ENCODE measurements around the gene ABCC4. TPM values are rescaled to one million over a fixed set of nuclear protein-coding genes. Genes with fewer than 3 reads are reported as not detected.

ABCC4 gene
- total and polyA plus RNA-seq, 2 of the 13 experiments (the other 11 are each of a cell fraction or from before 2014, with no cell fraction given), result 4.2 to 11.3 TPM

DNA sequence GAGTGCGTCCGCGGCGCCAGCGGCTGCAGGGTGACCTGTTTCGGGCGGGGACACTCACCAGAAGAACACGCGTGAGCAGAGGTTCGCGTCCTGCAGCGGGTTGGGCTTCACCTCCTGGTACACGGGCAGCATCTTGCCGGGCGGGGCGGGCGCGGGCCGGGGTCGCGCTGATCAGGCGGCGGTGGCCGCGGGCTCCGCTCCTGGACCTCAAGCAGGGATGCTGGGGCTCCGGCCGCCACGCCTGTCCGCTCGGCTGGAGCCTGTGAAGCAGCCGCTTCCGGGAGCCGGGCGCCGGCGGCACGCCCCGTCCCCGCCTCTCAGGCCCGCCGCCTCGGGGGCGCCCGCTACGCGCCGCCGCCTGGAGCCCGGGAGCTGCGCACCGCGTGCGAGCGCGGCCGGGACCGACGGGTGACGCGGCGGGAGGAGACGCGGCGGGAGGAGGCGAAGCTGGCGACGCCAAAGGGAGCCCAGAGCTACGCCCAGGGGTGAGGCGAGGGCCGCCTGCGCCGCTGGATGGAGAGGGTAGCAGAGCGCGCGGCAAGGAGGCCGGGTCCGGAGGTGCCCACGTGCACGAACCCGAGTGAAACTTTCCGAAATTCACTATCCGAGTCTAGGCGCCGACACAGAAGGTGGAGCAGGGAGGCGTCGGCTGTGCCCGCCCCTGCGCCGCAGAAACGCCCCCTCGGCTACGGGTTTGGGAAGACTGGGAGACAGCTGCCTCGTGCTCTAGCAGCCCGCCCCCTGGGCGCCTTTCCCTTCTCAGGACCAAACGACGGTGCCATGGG is at the start of gene ABCC4 (continued):
- TF ChIP-seq, protein P1, sequence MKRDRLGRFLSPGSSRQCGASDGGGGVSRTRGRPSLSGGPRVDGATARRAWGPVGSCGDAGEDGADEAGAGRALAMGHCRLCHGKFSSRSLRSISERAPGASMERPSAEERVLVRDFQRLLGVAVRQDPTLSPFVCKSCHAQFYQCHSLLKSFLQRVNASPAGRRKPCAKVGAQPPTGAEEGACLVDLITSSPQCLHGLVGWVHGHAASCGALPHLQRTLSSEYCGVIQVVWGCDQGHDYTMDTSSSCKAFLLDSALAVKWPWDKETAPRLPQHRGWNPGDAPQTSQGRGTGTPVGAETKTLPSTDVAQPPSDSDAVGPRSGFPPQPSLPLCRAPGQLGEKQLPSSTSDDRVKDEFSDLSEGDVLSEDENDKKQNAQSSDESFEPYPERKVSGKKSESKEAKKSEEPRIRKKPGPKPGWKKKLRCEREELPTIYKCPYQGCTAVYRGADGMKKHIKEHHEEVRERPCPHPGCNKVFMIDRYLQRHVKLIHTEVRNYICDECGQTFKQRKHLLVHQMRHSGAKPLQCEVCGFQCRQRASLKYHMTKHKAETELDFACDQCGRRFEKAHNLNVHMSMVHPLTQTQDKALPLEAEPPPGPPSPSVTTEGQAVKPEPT (CRISPR knock-in tag; IDR thresholded peaks at IDR 0.05; ENCODE audit: low read depth), result no peak; the same call in 1 of the 2 replicates
- no peak for TF ChIP-seq ZNF136 (CRISPR knock-in tag; IDR thresholded peaks at IDR 0.05; ENCODE audit: low read depth)
- TF ChIP-seq, protein P2, sequence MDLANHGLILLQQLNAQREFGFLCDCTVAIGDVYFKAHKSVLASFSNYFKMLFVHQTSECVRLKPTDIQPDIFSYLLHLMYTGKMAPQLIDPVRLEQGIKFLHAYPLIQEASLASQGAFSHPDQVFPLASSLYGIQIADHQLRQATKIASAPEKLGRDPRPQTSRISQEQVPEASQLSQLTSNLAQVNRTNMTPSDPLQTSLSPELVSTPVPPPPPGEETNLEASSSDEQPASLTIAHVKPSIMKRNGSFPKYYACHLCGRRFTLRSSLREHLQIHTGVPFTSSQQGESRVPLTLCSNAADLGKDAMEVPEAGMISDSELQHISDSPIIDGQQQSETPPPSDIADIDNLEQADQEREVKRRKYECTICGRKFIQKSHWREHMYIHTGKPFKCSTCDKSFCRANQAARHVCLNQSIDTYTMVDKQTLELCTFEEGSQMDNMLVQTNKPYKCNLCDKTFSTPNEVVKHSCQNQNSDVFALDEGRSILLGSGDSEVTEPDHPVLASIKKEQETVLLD (CRISPR knock-in tag; IDR thresholded peaks at IDR 0.05; ENCODE audit: low read depth), result peak; percentile 93
- TF ChIP-seq ZNF782 (CRISPR knock-in tag; IDR thresholded peaks at IDR 0.05; ENCODE audit: borderline replicate concordance), result no peak; the same call in 1 of the 2 replicates
- no peak for TF ChIP-seq PHB2 (IDR thresholded peaks at IDR 0.05; ENCODE audit: partially characterized antibody)
- TF ChIP-seq ELF4 (CRISPR knock-in tag; IDR thresholded peaks at IDR 0.05; ENCODE audit: borderline replicate concordance), result no peak
- TF ChIP-seq, protein P3, sequence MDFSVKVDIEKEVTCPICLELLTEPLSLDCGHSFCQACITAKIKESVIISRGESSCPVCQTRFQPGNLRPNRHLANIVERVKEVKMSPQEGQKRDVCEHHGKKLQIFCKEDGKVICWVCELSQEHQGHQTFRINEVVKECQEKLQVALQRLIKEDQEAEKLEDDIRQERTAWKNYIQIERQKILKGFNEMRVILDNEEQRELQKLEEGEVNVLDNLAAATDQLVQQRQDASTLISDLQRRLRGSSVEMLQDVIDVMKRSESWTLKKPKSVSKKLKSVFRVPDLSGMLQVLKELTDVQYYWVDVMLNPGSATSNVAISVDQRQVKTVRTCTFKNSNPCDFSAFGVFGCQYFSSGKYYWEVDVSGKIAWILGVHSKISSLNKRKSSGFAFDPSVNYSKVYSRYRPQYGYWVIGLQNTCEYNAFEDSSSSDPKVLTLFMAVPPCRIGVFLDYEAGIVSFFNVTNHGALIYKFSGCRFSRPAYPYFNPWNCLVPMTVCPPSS (IDR thresholded peaks at IDR 0.05), result no peak
- TF ChIP-seq, protein P4, sequence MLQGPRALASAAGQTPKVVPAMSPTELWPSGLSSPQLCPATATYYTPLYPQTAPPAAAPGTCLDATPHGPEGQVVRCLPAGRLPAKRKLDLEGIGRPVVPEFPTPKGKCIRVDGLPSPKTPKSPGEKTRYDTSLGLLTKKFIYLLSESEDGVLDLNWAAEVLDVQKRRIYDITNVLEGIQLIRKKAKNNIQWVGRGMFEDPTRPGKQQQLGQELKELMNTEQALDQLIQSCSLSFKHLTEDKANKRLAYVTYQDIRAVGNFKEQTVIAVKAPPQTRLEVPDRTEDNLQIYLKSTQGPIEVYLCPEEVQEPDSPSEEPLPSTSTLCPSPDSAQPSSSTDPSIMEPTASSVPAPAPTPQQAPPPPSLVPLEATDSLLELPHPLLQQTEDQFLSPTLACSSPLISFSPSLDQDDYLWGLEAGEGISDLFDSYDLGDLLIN (CRISPR knock-in tag; IDR thresholded peaks at IDR 0.05; ENCODE audit: borderline replicate concordance), result no peak
- no peak for TF ChIP-seq ZNF33B (CRISPR knock-in tag; IDR thresholded peaks at IDR 0.05)
- TF ChIP-seq ZFP41 (CRISPR knock-in tag; IDR thresholded peaks at IDR 0.05; ENCODE audit: borderline replicate concordance), result no peak
- TF ChIP-seq ZNF430 (CRISPR knock-in tag; IDR thresholded peaks at IDR 0.05), result no peak
- peak; percentile 85 for TF ChIP-seq RNF2 (conservative IDR thresholded peaks at IDR 0.05; ENCODE audit: low read depth)
- TF ChIP-seq HNRNPH1 (optimal IDR thresholded peaks at IDR 0.05; ENCODE audit: low read depth, low read length), result no peak
- no peak for TF ChIP-seq CHD4 (IDR thresholded peaks at IDR 0.05; ENCODE audit: borderline replicate concordance, low read length)
- TF ChIP-seq MTF2 (CRISPR knock-in tag; IDR thresholded peaks at IDR 0.05; ENCODE audit: borderline replicate concordance), result no peak
- TF ChIP-seq NR3C1 (CRISPR knock-in tag; IDR thresholded peaks at IDR 0.05), result no peak
- no peak for TF ChIP-seq ZSCAN25 (CRISPR knock-in tag; IDR thresholded peaks at IDR 0.05)
- TF ChIP-seq MIER2 (CRISPR knock-in tag; IDR thresholded peaks at IDR 0.05), result no peak
- no peak for TF ChIP-seq HCFC1 (IDR thresholded peaks at IDR 0.05; ENCODE audit: low read depth, low read length)
- TF ChIP-seq ZNF256 (CRISPR knock-in tag; conservative IDR thresholded peaks at IDR 0.05), result no peak
- no peak for TF ChIP-seq ZNF598 (CRISPR knock-in tag; IDR thresholded peaks at IDR 0.05; ENCODE audit: borderline replicate concordance)
- TF ChIP-seq SIN3A (IDR thresholded peaks at IDR 0.05; ENCODE audit: borderline replicate concordance, low read depth, low read length), result no peak; the same call in 1 of the 2 replicates
- TF ChIP-seq HOXA9 (CRISPR knock-in tag; IDR thresholded peaks at IDR 0.05; ENCODE audit: borderline replicate concordance), result peak; percentile 93; the same call in 1 of the 2 replicates
- TF ChIP-seq GTF2F1 (IDR thresholded peaks at IDR 0.05; ENCODE audit: low read length), result no peak
- TF ChIP-seq MYC (CRISPR knock-in tag; IDR thresholded peaks at IDR 0.05; ENCODE audit: borderline replicate concordance), result peak; percentile 42

Data from HepG2 (cell line).